Stimulated activated CD8-positive, alpha-beta memory T cell treated with anti-CD3 and anti-CD28 coated beads, Interleukin-4, amount 100 ng/mL, for 48 hours (primary cell): ENCODE measurements around the gene RNF111.
A peak's percentile ranks its signal among the peaks of the same experiment; 100 is the strongest.
"Not testable (repeated sequence)": the region's sequence is repeated elsewhere in the genome, so short reads cannot be mapped to it uniquely, and the experiment has no call there.

Experiments
- DNase-seq: peaks from one replicate; pipeline ENCODE4 v3.0.0-alpha.2; 2020

The RNF111 gene

GRCh38 chr15:58987491-58988005 lies at the start of gene RNF111:
Gene RNF111 (plus strand): TSS chr15:58987663. CDS start chr15:59030823, 43,160 bp downstream.
- DNase-seq = peak; percentile 90

GRCh38 chr15:58947179-58947578 lies 40.3 kb upstream of the RNF111 start:
- DNase-seq = no peak

DNA sequence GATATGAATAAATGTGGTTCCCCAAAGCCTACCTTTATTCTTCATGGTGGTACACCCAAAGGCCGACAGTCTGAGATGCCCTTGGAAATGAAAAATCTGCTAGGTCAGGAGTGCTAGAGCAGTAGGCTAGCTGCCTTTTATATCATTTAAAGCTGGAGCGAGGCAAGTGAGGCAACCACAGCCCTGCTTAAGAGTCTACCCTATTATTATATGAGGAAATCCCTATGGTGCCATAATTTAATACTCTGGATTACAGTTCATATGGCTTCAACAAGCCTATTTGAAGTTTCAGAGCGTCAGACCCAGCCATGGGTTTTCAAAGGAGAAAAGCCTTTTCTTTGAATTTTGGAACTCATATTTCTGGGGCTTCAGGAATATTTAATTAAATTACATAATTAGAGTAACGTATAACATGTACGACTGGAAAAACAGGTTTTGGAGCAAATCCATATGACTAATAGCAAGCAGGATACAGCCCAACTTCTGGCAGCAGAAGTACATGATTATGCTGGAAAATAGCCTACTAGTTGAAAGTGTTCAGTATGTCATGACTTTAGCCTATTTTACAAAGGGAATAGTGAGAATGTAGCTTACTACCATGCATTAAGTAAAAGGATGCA lies 36.0 kb upstream of the RNF111 start:
- no peak for DNase-seq

GRCh38 chr15:58952751-58953150 lies 34.7 kb upstream of the RNF111 start:
- DNase-seq = no peak

GRCh38 chr15:58957101-58957973 lies 30.1 kb upstream of the RNF111 start:
- DNase-seq = peak; percentile 70

DNA sequence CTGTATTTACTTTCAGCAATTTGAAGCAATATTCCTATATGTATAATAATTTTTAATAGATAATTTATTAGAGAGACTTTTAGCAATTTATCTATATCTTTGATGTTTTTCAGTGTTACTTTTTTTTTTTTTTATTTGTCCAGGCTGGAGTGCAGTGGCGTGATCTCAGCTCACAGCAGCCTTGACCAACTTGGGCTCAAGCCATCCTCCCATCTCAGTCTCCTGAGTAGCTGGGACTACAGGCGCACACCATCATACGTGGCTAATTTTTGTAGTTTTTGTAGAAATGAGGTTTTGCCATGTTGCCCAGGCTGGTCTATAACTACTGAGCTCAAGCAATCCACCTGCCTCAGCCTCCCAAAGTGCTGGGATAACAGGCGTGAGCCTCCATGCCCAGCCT lies 28.7 kb upstream of the RNF111 start:
- DNase-seq = no peak

- DNase-seq = no peak
These were observed 25.3 kb upstream of the RNF111 start for GRCh38 chr15:58962136-58962535.

DNA sequence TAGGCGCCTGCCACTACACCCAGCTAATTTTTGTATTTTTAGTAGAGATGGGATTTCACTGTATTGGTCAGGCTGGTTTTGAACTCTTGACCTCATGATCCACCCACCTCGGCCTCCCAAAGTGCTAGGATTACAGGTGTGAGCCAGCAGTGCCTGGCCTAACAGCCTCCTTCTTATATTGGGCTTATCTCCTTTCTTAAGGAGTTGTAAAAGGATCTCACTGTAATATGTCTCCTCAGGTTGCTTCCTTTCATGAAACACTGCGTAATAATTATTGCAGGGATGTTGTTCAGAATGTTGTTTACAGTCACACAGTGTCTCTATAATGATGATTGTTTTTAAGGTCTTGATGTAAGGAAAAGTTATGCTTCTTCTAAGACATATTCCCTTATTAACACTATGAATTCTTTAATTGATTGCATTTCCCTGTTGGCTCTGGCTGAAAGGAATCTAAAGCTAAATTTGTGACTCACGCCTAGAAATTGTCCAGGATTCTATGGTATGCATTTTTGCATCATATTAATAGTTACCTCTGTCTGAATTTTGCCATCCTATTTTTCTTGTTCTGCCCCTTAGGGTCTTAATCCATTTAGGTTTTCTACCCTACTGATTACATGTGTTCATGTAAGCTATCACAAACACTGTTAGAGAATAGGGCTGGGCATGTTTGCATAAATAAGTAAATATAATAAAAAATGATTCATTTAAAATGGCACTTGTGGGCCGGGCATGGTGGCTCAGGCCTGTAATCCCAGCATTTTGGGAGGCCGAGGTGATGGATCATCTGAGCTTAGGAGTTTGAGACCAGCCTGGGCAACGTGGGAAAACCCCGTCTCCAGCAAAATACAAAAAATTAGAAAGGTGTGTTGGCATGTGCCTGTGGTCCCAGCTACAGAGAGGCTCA lies 24.5 kb upstream of the RNF111 start:
- no peak for DNase-seq

GRCh38 chr15:58966698-58967097 lies 20.8 kb upstream of the RNF111 start:
- DNase-seq = no peak

DNA sequence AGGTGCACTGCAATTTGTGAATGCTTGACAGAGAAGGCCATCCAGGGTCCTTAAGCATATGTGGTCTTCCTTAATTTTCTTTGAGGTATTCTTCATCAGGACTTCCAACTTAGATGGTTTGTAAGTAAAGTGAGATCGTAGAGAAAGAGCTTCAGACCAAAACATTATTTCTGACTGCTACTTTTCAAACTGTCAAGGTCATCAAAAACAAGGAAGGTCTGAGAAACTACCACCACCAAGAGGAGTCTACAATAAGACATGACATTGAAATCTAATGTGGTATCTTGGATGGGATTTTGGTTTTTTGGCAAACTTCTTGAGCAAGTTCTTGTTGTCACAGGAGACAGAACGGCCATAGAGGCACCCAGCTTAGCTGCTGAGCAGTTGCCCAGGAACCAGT lies 20.0 kb upstream of the RNF111 start:
- no peak for DNase-seq

GRCh38 chr15:58977887-58978286 lies 9.6 kb upstream of the RNF111 start:
- no peak for DNase-seq

DNA sequence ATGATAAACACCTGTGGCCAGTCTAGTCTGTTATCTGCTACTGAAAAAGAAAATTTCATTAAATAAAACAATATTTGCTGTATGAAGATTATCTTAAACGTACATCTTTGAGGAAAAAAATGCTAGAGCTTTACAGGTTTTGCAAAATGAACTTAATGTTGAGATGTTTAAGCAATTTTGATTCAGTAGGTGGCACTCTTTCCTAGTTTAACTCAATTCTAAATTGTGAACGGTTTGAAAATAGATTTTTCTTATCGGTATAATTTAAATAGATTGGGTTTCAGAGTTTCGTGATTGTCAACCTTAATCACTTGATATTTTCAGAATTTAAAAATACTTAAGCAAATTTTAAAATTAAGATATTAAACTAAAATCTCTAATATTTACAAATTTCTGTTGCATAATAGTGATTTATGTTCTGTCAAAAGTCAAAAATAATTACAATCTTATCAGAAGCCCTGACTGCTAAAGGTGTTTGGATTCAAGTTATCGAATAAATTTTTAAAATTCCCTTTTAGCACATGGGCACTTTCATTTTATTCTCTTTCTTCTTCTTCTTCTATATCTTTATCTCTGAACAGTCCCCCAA lies 7.0 kb upstream of the RNF111 start:
- DNase-seq = no peak

DNA sequence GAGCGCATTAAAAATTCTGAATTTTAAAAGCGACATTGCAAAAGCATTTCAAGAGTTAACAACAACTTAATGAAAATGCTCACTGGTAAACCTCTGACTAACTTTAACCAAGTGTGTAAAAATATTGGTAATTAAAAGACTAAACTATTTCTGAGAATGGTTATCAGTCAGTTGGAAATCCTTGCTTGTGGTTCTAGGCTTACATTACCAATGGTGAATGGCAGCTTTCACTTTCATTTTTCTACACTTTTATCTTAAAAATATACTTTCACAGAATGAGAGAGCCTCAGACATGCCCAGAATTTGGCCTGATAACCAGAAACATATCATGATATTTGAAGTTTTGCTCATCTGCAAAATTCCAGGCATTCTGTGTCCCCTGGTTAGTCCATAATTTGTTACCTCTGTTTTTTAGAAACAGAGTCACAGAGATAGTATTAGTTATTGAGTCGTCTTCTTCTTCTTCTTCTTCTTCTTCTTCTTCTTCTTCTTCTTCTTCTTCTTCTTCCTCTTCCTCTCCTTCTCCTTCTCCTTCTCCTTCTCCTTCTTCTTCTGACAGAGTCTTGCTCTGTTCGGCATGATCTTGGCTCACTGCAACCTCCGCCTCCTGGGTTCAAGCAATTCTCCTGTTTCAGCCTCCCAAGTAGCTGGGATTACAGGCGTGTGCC lies 5.5 kb upstream of the RNF111 start:
- no peak for DNase-seq

- DNase-seq = no peak
These were observed 4.2 kb upstream of the RNF111 start for GRCh38 chr15:58983261-58983660.

- no peak for DNase-seq
These were observed 2.0 kb upstream of the RNF111 start for GRCh38 chr15:58985443-58985842.

DNA sequence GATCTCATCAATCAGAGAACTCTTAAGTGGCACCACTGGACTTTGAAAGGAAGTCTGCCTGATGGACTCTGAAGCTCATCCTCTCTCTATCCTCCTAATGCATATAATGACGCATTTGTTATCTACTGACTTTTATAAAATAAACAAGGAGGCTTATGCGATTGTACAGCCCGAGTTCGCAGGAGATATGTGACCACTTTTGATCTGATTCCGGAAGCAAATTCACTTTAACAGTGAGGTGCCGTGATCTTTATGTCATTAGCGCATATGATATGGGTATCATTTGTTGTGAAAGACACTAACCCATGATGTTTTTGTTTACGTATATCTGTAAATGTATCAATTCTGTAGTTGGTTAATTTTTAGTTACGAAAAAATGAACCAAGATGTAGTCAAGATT lies 427 bp upstream of the RNF111 start:
- no peak for DNase-seq

DNA sequence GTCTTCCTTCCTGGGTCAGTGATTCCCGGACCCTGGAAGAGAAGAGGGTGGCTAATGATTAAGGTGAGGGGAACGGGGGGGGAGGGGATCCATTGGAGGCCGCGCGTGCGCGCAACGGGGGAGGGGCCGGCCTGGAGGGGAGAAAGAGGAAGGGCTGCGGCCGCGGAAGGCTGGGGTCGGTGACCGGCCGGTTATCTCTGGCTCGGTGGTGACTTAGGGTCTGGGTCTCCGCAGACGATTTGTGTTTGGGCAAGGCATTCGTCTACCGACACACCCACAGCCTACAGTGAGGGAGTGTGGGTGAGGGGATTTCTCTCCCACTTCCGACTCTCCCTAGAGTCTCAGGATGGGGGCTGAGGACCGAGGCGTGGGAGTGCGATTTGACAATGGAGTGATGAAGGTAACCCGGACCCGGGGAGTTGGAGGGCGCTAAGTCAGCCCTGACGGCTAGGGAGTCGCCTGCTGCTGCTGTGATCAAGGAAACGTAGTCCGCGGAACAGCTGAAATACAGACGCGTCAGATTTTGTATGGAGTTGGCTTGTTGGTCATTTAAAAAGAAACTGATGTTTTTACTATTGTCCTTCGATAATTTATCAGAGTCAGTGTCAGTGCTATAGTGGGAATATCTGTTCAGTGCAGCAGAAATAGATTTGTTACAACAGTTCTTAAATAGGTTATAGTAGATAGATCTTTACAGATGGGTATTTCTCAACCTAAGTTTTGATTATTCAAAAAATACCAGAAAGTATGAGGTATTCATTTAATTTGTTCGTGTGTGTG lies 733 bp downstream of the RNF111 start:
- peak; percentile 78 for DNase-seq

GRCh38 chr15:58992181-58992580 lies 4.7 kb downstream of the RNF111 start:
- no peak for DNase-seq

DNA sequence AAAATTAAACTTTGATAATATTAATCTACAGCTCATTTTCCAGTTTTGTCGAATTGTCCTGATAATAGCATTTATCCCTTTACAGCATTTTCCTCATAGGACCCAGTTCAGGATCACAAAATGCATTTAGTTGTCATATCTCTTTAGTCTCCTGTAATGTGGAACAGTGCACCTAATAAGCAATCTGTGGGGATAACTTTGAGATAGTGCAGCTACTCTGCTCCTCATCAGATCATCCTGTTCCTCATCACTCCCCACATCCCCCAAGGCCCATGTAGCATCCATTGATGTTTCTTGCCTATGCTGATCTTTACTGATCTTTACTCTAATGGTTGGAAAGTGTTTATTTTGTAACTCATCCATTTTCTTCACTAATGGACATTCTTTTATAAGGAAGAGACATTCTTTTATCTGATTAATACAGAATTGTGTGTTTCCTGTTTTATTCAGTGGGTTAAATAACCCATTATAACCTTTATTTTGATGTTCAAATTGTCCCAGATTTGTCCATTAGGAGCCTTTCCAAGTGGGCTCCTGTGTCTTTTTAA lies 7.5 kb downstream of the RNF111 start:
- DNase-seq = no peak

DNA sequence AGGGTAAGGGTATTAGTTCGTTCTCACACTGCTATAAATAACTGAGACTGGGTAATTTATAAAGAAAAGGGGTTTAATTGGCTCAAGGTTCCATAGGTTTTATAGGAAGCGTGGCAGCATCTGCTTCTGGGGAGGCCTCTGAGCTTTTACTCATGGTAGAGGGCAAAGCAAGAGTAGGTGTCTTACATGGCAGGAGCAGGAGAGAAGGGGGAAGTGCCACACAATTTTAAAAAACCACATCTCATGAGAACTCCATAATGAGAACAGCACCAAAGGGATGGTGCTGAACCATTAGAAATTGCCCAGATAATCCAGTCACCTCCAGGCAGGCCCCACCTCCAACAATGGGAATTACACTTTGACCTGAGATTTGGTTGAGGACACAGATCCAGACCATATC lies 12.2 kb downstream of the RNF111 start:
- DNase-seq = no peak

DNA sequence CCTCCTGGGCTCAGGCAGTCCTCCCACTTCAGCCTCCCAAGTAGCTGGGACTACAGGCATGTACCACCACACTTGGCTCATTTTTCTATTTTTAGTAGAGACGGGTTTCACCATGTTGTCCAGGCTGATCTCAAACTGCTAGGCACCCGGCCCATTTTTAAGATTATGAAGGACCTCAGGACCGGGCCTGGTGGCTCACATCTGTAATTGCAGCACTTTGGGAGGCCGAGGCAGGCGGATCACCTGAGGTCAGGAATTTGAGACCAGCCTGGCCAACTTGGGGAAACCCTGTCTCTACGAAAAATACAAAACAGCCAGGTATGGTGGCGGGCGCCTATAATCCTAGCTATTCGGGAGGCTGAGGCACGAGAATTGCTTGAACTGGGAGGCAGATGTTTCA lies 12.8 kb downstream of the RNF111 start:
- DNase-seq = not testable (repeated sequence)
